KOPT-K1 (cell line): ENCODE results near the gene CPN2.

ENCODE experiments used
- H3K27ac ChIP-seq: fragments of 200-600 bp; sonication (generic); 2 replicates; pipeline ENCODE4 v1.5.1; 2016; ENCODE audit warnings: antibody characterized with exemption, mild to moderate bottlenecking, low read depth, low read length; ENCODE audit not compliant: poor library complexity, severe bottlenecking
- H3K36me3 ChIP-seq: fragments of 200-600 bp; sonication (generic); 2 replicates; pipeline ENCODE4 v1.5.1; 2017; ENCODE audit warnings: antibody characterized with exemption, mild to moderate bottlenecking, low read length, moderate library complexity; ENCODE audit not compliant: insufficient read depth
- H3K9me3 ChIP-seq: fragments of 200-600 bp; sonication (generic); 2 replicates; pipeline ENCODE4 v1.5.1; 2017; ENCODE audit warnings: antibody characterized with exemption, low read length, mild to moderate bottlenecking; ENCODE audit not compliant: insufficient read depth, poor library complexity, severe bottlenecking

Gene CPN2

GRCh38 chr3:194296454-194297263, 54.5 kb downstream of the CPN2 start:
- Histone ChIP-seq H3K9me3 (no peaks in the 10 kb centered on the region), H3K27ac (no peak overlapping the region), H3K36me3 (no peaks in the 10 kb centered on the region)

GRCh38 chr3:194294895-194295214, 56.3 kb downstream of the CPN2 start:
- Histone ChIP-seq H3K36me3 (no peaks in the 10 kb centered on the region), H3K27ac (no peak overlapping the region), H3K9me3 (peaks cover 10% of the 10 kb centered on the region)

DNA sequence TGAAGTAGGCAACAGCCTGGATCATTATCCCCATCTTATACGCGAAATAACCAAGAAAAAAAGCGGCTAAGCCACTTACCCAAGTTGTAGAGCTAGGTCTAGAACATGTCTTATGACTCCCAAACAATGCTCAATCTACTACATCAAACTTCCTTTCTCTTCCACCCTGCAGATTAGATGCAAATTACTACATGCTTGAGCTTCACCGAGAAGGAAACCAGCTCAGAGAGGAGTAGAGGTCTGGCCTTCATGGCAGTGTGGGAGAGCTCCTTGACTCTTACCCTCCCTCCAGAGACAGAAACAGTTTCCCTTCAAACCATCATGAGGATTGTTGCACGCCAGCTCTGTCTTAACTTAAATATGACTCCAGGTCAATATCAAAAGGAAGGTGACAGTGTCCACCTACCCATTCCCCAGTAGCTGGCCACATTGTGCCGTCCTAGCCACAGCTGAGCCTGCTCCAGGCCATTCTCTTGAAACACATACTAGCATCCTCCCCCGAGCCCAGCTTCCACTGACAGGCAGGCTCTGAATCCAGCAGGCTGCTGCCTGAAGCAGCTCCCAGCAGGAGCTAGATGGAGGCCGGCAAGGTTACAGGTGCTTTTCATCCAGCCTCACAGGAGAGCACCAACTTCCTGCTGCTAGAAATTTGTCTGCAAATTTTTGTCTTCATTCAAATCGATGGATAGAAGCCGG, 56.8 kb downstream of the CPN2 start:
- Histone ChIP-seq H3K9me3 (peaks cover 10% of the 10 kb centered on the region), H3K27ac (no peak overlapping the region), H3K36me3 (no peaks in the 10 kb centered on the region)

DNA sequence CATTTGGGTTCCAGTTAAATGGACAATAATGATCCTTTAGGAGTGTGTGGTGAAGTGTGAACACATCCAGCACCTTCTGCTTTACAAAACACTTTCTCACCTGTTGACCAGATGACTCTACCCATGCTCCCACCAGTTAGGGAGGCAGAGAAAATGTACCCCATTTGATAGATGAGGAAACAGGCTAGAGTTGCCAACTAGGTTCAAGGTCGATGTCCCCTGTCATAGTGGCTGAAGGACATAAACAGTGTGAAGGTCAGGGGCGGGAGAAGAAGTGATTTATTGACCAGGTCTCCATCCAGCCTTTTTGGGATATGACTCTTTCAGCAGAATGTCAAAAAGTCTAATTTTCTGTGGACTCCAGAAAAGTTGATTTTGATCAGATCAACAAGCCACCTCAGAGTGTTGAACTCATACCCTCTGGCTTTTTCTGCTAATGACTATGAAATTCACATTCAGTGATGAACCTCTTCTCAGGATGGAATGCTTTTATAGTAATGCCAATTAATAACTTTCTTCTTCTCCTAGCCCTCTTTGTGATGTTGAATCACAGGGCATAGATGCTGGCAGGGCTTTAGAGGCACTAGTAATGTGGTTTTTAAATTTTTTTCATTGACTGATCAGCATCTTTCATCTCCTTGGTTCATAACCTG, 57.5 kb downstream of the CPN2 start:
- H3K27ac ChIP-seq = no peak overlapping the region
- no peaks in the 10 kb centered on the region for H3K36me3 ChIP-seq
- H3K9me3 ChIP-seq = peaks cover 10% of the 10 kb centered on the region

DNA sequence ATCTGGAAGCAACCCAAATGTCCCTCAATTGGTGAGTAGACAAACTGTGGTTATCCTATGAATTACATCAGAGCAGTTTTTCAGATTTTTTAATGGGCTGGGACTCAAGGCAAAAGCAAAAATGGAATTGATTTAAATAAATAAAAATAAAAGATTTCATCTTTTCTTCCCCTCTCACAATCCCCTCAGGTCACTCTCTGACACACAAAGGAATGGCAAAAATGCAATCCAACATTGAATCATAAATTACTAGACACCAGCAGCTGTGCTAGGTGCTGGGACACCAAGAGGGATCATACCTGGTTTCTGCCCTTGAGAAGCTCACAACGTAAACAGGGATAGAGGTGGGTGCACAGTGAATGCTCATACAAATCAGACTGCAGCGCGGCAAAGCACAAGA, 58.8 kb downstream of the CPN2 start:
- H3K9me3 ChIP-seq = peaks cover 10% of the 10 kb centered on the region
- H3K36me3 ChIP-seq = no peaks in the 10 kb centered on the region
- no peak overlapping the region for H3K27ac ChIP-seq
